Measurements from ENCODE around the gene MEMO1.
"Not testable (repeated sequence)": the region's sequence is repeated elsewhere in the genome, so short reads cannot be mapped to it uniquely, and the experiment has no call there.

The MEMO1 gene

DNA sequence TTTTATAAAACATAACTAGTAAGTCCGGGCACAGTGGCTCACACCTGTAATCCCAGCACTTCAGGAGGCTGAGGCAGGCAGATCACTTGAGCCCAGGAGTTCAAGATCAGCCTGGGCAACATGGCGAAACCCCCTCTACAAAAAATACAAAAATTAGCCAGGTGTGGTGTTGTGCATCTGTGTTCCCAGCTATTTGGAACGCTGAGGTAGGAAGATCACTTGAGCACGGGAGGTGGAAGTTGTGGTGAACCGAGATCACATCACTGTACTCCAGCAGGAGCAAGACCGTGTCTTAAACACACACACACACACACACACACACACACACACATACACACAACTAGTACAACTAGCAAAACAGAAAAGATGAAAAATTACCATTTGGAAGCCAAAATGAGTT lies 103.3 kb downstream of the MEMO1 start:
- not testable (repeated sequence) for DNase-seq (ENCODE audit: low read depth)

DNA sequence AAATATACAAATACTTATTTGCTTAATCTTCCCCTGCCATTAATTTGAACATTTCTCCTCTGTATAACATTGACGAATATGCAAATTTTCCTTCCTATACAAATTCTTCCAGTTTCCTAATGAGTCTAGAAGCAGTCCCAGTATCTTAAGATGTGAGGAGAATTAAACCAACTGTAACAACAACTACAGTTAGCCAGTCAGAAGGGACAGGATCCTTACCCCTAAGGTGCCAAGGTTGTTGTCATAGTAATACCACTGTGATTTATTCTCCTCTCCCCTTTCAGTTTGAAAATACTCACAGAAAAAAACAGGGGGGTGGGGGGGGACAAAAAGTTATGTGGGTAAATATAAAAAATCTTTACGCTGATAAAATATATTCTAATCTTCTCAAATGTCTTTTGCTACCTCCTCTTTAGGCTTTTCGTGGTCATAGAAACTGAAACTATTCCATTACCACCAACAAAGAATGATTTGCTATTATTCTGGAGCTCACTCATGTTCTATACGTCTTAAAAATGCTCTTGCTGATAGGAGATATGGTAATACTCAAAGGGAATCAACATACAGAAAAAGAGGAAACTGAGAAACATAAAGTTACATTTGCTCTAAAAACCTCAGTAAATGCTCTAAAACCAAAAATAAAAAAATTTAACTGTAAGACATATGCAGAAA lies 107.6 kb downstream of the MEMO1 start:
- DNase-seq (ENCODE audit: low read depth) = no peak

DNA sequence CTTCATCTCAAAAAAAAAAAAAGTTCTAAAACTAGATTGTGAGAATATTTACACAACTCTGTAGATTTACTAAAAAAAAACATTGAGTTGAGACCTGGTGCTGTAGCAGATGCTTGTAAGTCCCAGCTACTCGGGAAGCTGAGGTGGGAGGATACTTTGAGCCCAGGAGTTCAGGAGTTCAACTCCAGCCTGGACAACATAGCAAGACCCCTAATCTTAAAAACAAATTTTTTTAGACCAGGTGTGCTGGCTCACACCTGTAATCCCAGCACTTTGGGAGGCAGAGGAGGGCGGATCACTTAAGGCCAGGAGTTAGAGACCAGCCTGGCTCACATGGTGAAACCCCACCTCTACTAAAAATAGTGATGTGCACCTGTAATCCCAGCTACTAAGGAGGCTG lies 108.9 kb downstream of the MEMO1 start:
- no peak for DNase-seq (ENCODE audit: low read depth)

DNA sequence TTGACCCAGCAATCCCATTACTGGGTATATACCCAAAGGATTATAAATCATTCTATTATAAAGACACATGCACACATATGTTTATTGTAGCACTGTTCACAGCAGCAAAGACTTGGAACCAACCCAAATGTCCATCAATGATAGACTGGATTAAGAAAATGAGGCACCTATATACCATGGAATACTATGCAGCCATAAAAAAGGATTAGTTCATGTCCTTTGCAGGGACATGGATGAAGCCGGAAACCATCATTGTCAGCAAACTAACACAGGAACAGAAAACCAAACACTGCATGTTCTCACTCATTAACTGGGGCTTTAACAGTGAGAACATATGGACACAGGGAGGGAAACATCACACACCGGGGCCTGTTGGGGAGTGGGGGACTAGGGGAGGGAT lies 110.7 kb downstream of the MEMO1 start:
- DNase-seq (ENCODE audit: low read depth) = not testable (repeated sequence)

DNA sequence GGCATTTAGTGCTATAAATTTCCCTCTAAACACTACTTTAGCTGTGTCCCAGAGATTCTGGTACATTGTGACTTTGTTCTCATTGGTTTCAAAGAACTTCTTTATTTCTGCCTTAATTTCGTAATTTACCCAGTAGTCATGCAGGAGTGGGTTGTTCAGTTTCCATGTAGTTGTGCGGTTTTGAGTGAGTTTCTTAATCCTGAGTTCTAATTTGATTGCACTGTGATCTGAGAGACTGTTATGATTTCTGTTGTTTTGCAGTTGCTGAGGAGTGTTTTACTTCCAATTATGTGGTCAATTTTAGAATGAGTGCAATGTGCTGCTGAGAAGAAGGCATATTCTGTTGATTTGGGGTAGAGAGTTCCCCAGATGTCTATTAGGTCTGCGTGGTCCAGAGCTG lies 112.5 kb downstream of the MEMO1 start:
- DNase-seq (ENCODE audit: low read depth) = not testable (repeated sequence)

DNA sequence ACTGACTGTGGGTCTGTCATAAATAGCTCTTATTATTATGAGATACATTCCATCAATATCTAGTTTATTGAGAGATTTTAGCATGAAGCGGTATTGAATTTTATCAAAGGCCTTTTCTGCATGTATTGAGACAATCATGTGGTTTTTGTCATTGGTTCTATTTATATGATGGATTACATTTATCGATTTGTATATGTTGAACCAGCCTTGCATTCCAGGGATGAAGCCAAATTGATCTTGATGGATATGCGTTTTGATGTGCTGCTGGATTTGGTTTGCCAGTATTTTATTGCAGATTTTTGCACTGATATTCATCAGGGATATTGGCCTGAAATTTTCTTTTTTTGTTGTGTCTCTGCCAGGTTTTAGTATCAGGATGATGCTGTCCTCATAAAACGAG lies 113.5 kb downstream of the MEMO1 start:
- not testable (repeated sequence) for DNase-seq (ENCODE audit: low read depth)

DNA sequence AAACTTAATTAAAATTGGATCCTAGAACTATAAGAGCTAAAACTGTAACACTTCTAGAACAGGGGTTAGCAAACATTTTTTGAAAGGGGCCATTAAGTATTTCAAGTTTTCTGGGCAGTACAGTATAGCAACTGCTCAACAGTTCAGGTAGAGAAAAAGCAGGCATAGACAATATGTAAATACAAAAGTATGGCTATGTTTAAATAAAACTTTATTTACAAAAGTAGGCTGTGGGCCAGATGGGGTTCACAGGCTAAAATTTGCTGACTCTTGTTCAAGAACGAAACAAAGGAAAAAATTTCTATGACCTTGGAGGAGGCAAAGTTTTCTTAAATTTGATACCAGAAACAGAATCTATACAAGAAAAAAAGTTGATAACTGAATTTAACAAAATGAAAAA lies 114.5 kb downstream of the MEMO1 start:
- DNase-seq (ENCODE audit: low read depth) = no peak

DNA sequence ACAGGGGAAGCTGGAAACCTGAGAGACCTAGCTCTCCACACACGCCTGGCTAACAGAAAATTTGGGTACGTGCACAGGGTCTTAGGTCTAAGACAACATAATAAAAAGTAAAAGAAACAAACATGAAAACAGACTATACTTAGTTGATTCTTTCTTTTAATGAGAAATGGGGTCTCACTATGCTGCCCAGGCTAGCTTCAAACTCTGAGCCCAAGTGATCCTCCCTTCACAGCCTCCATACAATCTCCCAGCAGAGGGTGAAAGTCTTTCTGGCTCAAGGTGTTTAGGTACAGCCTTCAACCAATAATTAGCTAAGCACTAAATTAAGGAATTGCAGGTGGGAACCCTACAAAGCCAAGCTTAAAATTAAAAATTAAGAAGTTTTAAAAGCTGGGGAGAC lies 116.2 kb downstream of the MEMO1 start:
- DNase-seq (ENCODE audit: low read depth) = no peak

DNA sequence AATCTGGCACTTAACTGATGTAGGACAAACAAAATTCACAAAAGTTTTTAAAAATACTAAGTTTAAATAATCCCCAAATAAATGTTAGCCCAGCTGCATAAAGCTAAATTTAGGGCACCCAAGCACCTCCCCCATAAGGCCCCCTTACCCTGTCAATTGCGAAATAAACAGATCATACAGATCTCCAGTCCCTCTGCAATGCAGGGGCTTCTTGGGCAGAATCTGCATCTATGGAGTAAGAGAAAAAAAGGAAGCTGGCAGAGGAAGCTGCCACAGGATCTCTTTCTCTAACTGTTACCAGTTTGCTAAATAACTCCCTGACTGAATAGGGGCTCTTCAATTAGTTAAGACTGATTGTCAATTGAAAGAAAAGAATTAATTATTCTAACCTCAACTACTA lies 117.7 kb downstream of the MEMO1 start:
- DNase-seq (ENCODE audit: low read depth) = no peak

DNA sequence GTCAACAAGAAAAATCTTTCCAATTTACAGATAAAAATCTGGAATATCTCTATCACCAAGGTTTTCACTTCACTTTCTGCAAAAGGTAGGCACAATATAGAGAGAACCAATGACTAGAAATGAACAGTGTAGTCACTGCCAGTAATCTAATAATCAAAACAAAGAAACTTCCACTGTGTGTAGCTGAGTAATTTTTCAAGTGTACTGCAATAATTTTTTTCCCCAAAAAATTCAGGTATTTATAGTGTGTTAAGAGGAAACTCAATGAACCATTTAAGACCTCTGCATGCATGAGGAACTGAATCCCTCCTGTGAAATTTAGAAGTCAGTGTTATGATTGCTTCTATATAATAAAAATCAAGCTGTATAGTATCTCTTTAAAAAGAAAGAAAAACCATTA lies 121.8 kb downstream of the MEMO1 start:
- no peak for DNase-seq (ENCODE audit: low read depth)

DNA sequence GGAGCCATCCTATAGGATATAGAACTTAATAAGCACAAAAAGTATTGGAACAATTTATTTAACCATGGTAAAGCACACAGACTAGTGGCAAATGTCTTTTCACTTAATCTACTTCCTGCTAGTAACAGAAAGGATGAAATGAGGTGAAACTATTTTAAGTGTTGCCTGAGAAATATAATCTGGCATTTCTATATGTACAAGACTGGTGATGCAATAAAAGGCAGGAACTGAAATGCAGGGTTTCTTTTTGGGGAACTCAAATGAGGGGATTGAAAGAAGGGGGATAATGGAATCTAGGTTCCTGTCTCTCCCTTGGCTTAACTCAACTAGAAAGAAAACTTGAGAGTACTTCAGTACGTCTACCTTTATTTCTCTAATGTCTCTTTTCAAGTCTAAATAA lies 122.3 kb downstream of the MEMO1 start:
- DNase-seq (ENCODE audit: low read depth) = no peak

DNA sequence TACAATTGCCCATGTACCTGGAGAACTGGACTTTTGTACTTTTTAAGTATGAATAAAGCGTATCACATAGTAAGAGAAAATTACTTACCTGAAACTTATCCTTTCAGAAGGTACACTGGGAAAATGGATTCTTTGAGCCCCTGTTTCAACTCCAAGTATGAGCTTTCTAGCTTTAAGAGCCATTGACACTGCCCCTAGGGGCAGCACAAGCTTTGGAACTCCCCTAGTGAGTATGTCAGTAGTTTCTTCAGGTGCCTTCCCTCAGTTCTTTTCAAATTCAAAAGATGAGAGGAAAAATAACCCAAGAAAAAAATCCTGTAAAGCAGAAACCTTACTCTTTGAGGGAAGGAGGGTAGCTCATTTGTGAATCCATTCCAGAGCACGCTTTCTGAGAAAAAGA lies 124.1 kb downstream of the MEMO1 start:
- DNase-seq (ENCODE audit: low read depth) = no peak

DNA sequence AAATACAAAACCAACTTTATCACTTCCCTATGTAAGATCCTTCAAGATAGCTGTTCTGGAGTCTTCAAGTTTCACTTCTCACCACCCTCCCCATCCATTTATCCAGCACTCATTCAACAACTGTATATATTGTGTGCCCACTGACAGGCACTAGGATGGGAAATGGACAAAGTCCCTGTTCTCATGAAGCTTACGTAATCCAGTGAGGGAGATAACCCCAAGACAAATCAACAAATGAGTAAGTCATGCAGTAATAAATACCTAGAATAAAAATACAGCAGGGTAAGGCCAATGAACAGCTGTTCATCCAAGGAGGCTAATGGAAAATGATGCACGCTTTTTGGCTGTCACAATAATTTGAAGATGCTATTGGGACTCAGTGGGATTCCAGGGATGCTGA lies 133.8 kb downstream of the MEMO1 start:
- no peak for DNase-seq (ENCODE audit: low read depth)

DNA sequence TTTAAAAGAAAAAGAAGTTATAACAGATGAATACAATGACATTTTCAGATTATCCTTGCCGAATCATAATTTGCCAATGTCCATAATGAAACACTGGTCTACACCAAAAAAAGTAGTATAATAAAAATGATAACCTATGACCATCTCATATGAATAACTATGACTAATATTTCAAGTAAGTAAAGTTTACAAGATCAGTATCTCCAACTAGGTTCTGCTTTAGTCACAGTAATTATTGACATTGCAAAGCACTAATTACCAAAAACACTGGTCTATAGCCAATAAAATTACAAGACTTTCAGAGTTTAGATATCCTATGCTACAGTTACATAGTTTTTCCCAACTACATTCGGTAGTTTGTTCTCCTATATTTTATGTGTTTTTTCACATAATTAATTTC lies 136.7 kb downstream of the MEMO1 start:
- DNase-seq (ENCODE audit: low read depth) = no peak

DNA sequence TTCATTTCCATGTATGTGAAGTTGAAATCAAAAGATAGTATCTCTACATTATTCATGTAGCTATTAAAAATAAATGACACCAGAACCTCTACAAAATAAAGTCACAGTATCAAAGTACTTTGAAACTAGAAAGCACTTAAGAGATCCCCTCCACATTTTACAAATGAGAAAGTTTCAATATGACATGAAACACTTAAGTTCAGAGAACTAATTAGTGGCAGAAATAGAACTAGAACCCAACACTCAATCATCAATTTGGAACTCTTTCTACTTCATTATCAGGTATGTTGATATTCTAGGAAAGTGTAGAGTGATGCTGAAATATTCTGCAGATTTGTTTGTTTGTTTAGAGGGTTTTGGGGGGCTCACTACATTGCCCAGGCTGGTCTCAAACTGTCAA lies 145.6 kb downstream of the MEMO1 start:
- DNase-seq (ENCODE audit: low read depth) = no peak

DNA sequence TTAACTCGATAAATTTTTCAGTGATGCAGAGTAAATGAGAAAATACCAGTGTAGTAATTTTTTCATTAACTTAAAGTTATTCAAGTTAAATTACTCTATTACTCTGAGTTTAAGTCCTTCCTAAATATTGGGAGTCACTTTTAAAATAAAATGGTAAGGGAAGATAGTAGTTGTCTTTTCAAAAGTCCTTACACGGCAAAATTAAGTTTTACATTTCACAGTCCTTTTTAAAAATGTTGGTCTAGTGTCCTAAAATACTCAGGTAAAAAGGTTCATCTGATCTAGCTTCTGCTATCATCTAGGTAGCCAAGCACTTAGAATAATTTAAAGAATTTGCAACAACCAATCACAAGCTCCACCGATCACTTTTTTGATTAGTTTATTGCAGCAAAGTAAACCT lies 146.9 kb downstream of the MEMO1 start:
- DNase-seq (ENCODE audit: low read depth) = no peak

DNA sequence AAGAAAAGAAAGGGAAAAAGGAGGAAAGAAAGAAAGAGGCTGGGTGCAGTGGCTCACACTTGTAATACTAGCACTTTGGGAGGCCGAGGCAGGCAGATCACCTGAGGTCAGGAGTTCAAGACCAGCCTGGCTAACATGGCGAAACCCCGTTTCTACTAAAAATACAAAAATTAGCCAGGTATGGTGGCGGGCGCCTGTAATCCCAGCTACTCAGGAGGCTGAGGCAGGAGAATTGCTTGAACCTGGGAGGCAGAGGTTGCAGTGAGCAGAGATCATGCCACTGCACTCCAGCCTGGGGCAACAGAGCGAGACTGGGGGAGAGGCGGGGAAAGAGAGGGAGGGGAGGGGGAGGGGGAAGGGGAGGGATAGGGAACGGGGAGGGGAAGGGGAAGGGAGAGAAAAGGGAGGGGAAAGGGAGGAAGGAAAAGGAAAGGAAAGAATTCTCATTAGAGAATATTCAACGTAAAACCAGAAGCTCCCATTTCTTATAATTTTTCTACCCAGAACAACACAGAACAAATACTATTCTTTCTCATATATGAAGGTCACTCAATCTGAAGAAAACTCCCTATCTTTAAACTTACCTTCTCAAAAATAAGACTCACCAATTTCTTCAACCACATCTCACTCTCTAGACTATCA lies 147.7 kb downstream of the MEMO1 start:
- not testable (repeated sequence) for DNase-seq (ENCODE audit: low read depth)

DNA sequence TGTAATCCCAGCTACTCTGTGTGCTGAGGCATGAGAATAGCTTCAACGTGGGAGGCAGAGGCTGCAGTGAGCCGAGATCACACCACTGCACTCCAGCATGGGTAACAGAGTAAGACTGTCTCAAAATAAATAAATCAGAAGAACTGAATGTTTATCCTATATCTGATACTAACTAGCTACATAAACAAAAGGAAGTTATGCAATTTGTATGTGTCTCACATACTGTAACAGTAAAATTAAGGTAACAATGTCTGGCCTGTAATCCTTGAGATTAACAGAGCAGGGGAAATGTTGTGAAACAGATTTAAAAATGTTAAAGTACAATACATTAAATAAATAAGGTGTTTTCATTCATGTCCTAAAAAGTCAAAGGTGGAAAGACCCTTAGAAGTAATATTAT lies 150.8 kb downstream of the MEMO1 start:
- DNase-seq (ENCODE audit: low read depth) = no peak

DNA sequence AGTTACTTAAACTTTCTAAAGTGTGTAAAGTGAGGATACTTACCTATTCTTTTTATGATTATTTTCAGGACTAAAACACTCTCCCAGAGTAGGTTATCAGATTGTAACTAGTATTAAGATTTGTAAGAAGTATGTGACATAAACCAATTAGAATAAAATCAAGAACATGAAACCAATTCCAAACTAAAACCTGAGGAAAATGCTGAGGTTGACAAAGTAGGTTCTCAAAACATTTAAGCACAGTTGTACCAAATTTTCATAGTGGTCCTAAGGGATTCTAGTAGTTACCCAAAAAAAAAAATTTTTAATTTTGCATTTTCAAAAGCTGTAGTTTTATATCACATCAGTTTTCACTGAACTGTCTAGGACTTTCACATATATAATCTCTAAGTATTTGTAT lies 157.3 kb downstream of the MEMO1 start:
- DNase-seq (ENCODE audit: low read depth) = no peak

DNA sequence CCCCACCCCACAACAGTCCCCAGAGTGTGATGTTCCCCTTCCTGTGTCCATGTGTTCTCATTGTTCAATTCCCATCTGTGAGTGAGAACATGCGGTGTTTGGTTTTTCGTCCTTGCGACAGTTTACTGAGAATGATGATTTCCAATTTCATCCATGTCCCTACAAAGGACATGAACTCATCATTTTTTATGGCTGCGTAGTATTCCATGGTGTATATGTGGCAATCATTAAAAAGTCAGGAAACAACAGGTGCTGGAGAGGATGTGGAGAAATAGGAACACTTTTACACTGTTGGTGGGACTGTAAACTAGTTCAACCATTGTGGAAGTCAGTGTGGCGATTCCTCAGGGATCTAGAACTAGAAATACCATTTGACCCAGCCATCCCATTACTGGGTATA lies 168.7 kb downstream of the MEMO1 start:
- not testable (repeated sequence) for DNase-seq (ENCODE audit: low read depth)

DNA sequence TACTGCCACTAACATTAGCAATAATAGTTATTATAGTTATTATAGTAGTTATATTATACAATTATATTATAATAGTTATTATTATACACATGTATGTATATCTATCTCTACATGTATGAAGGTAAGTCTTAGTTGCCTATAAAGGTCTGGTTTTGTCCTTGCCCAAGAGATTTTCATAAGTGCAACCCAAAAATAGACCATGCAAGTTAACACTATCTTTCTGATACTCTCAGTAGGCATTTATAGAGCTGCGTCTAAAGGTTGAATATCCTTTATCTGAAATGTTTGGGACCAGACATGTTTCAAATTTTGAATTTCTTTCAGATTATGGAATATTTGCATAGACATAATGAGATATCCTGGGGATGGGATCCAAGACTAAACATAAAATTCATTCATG lies 175.4 kb downstream of the MEMO1 start:
- no peak for DNase-seq (ENCODE audit: low read depth)

DNA sequence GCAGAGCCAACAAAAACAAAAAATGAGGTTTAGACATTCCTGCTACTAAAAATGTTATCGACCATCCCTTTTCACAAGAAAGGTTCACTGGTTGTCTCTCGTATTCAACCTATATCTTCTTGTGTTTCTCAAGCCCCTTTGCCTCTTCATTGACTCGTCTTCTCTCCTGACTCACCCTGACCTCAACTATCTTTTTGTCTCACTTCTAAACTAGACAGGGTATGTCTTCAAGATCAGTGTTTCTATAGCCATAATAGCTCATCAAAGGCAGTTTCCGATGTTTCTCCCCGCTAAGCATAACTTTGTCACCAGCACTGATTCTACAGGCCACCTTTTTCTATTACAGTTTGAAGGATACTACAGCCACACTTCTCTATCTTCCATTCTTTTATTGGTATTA lies 178.4 kb downstream of the MEMO1 start:
- no peak for DNase-seq (ENCODE audit: low read depth)

DNA sequence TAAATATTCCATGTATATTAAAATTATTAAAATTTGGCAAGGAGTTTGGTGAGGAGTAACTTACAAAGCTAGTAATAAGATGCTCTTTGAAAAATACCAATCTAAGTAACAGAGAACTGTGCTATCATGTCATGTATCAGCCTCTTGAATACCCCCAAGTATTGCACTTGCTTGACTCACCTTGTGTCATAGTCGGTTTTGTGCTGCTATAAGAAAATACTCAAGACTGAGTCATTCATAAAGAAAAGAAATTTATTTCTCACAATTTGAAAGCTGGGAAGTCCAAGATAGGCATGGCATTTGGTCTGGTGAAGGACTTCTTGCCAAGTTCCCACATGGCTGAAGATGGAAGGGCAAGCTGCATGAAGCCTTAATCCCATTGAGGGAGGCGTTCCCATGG lies 179.2 kb downstream of the MEMO1 start:
- DNase-seq (ENCODE audit: low read depth) = no peak

DNA sequence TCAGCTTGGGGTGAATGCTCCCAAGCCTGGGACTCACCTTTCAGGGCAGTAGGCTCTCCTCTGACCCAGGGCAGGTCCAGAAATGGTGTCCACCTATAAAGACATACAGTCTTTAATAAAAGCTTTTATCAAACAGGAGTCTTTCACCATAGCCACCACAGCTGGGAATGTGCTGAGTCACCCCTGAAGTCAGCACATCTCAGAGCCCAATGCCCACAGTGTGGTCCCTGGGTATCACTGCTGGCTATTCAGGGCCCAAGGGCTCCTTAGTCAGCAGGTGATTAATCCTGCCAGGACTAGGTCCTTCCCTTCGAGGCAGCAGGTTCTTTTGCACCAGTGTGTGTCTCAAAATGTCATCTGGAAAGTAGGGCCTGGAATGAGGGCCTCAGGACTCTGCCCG lies 181.9 kb downstream of the MEMO1 start:
- DNase-seq (ENCODE audit: low read depth) = no peak
